HepG2 (cell line): ENCODE measurements around the gene OAS2. TPM values are rescaled to one million over a fixed set of nuclear protein-coding genes. Genes with fewer than 3 reads are reported as not detected.

Source experiments
- ATAC-seq: fragments of 200-7000 bp; cut with Tn5 transposase; 3 replicates; pipeline ENCODE4 v1.9.1; 2020; ENCODE audit warnings: mild to moderate bottlenecking, moderate library complexity
- BruUV-seq: library from RNA; stranded (reverse); fragments of 400-500 nt; replicated peaks from 2 replicates; lab custom pipeline; 2021; lab: Mats Ljungman, UMichigan
- CTCF ChIA-PET: fragments of 300-600 bp; formaldehyde crosslinking; extraction: SDS; loops from one replicate; lab custom pipeline; 2021; ENCODE audit warnings: low total read pairs, inconsistent platforms, low intra/inter-chr PET ratio; lab: Yijun Ruan, JAX
- POLR2A ChIA-PET: fragments of 350-600 bp; sonication (Branson Sonifier 250); formaldehyde crosslinking; loops from one replicate; lab custom pipeline; 2020; ENCODE audit warnings: antibody characterized with exemption, inconsistent platforms; lab: Yijun Ruan, JAX
- DNase-seq: peaks from one replicate; pipeline ENCODE4 v3.0.0-alpha.2; 2015; ENCODE audit warnings: low spot score
- FAIRE-seq: peaks from 3 replicates; lab custom pipeline; 2011; peaks lifted over from hg19 to GRCh38; lab: Jason Lieb, UNC
- H2AFZ ChIP-seq: one replicate; pipeline ENCODE4 v1.6.1; 2011; ENCODE audit warnings: low read length, inconsistent platforms
- H3K27ac ChIP-seq: fragments of 300-600 bp; 3 replicates; pipeline ENCODE4 v1.8.0; 2011; ENCODE audit warnings: mixed run types, mild to moderate bottlenecking, mixed read lengths, low read length, inconsistent platforms; ENCODE audit not compliant: insufficient read depth; ENCODE audit errors: extremely low read length
- H3K27me3 ChIP-seq, 2 experiments: fragments of 200-600 bp in 1 of 2; 2 replicates in 1 of 2; 3 replicates in 1 of 2; pipeline versions ENCODE4 v1.6.0 to v1.8.0; 2011; ENCODE audit warnings: low read length in 2 of 2, mild to moderate bottlenecking in 2 of 2, moderate library complexity in 2 of 2, inconsistent platforms in 1 of 2; ENCODE audit not compliant: insufficient read depth in 2 of 2, control insufficient read depth in 1 of 2
- H3K36me3 ChIP-seq, 2 experiments: fragments of 200-600 bp in 1 of 2; replicated peaks in 1 of 2; 2 replicates in 1 of 2; 3 replicates in 1 of 2; pipeline versions ENCODE4 v1.5.1 to v1.8.0; 2011; ENCODE audit warnings: low read length in 2 of 2, inconsistent platforms in 1 of 2; ENCODE audit not compliant: insufficient read depth in 2 of 2, control insufficient read depth in 1 of 2
- H3K4me1 ChIP-seq: 2 replicates; pipeline ENCODE4 v1.5.1; 2012; ENCODE audit warnings: low read length, inconsistent platforms; ENCODE audit not compliant: insufficient read depth
- H3K4me2 ChIP-seq: 2 replicates; pipeline ENCODE4 v1.6.0; 2011; ENCODE audit warnings: low read depth, low read length, inconsistent platforms
- H3K4me3 ChIP-seq, 3 experiments: fragments of 200-600 bp in 1 of 3; sonication (generic), shearing (Covaris generic) in 1 of 3; replicated peaks in 1 of 3; 2 replicates each; pipeline ENCODE4 v1.5.1; 2011 to 2016; ENCODE audit warnings: low read length in 3 of 3, inconsistent platforms in 2 of 3, low read depth in 2 of 3, mild to moderate bottlenecking in 2 of 3, control low read depth in 1 of 3, mixed read lengths in 1 of 3; ENCODE audit not compliant: insufficient read depth in 1 of 3
- H3K79me2 ChIP-seq: one replicate; pipeline ENCODE4 v1.6.1; 2011; ENCODE audit warnings: low read length, inconsistent platforms; ENCODE audit not compliant: insufficient read depth
- H3K9ac ChIP-seq: 2 replicates; pipeline ENCODE4 v1.6.0; 2011; ENCODE audit warnings: mild to moderate bottlenecking, low read depth, low read length, inconsistent platforms; ENCODE audit not compliant: insufficient read depth
- H3K9me3 ChIP-seq: 2 replicates; pipeline ENCODE4 v1.5.1; 2012; ENCODE audit warnings: mild to moderate bottlenecking, low read length
- H4K20me1 ChIP-seq: 2 replicates; pipeline ENCODE4 v1.6.0; 2011; ENCODE audit warnings: inconsistent platforms, mild to moderate bottlenecking, low read length, moderate library complexity; ENCODE audit not compliant: insufficient read depth
- ATM ChIP-seq: fragments of 450-650 bp; IDR thresholded peaks from 2 replicates; pipeline ENCODE4 v1.7.1; 2017; ENCODE audit warnings: mild to moderate bottlenecking, borderline replicate concordance
- HIVEP1 ChIP-seq: sonication (generic); formaldehyde crosslinking; IDR thresholded peaks from 2 replicates; pipeline ENCODE4 v1.4.0; 2020; ENCODE audit warnings: mild to moderate bottlenecking, missing genetic modification reagents
- KDM4B ChIP-seq: sonication (generic); formaldehyde crosslinking; IDR thresholded peaks from 2 replicates; pipeline ENCODE4 v1.4.0; 2020; ENCODE audit warnings: missing genetic modification reagents
- MED1 ChIP-seq: sonication (generic); formaldehyde crosslinking; IDR thresholded peaks from 2 replicates; pipeline ENCODE4 v1.4.0; 2020; ENCODE audit warnings: missing genetic modification reagents
- SSRP1 ChIP-seq: IDR thresholded peaks from 2 replicates; pipeline ENCODE4 v1.6.1; 2016; ENCODE audit warnings: control low read depth
- ZFP62 ChIP-seq: sonication (generic); formaldehyde crosslinking; IDR thresholded peaks from 2 replicates; pipeline ENCODE4 v1.4.0; 2020; ENCODE audit warnings: missing genetic modification reagents
- ZMYM2 ChIP-seq: sonication (generic); formaldehyde crosslinking; IDR thresholded peaks from 2 replicates; pipeline ENCODE4 v1.8.0; 2022; ENCODE audit warnings: mild to moderate bottlenecking, missing genetic modification reagents
- ZNF143 ChIP-seq: sonication (generic); formaldehyde crosslinking; IDR thresholded peaks from 2 replicates; pipeline ENCODE4 v1.4.0; 2020; ENCODE audit warnings: missing genetic modification reagents
- ZNF337 ChIP-seq: sonication (generic); formaldehyde crosslinking; IDR thresholded peaks from 2 replicates; pipeline ENCODE4 v1.5.1; 2020; ENCODE audit warnings: missing genetic modification reagents, low read depth, mild to moderate bottlenecking, borderline replicate concordance
- ZNF543 ChIP-seq: sonication (generic); formaldehyde crosslinking; IDR thresholded peaks from 2 replicates; pipeline ENCODE4 v1.4.0; 2020; ENCODE audit warnings: mild to moderate bottlenecking, missing genetic modification reagents
- WGBS: methylation state at CpG from one replicate; pipeline ENCODE4 v1.1.6; 2017; ENCODE audit warnings: low lambda C conversion rate; 5-methylcytosine and 5-hydroxymethylcytosine counted together
- in situ Hi-C: cut with HindIII; loops from 2 replicates; pipeline ENCODE4 v1.10.0; 2017; ENCODE audit warnings: low pct_unique_long_range_greater_than_20kb; ENCODE audit not compliant: extremely low pct_ligation_motif_present
- intact Hi-C: fragments of 100-400 bp; cut with micrococcal nuclease; formaldehyde crosslinking; loops from one replicate; pipeline ENCODE4 v1.10.0; 2022; ENCODE audit not compliant: unreplicated experiment
- polyA plus RNA-seq, 8 experiments: library from polyadenylated mRNA; depleted of rRNA in 3 of 8; stranded (reverse) in 7 of 8; unstranded in 1 of 8; fragments of >200 nt; fragmentation: Illumina TruSeq in 4 of 8; extraction: Trizol in 4 of 8; gene quantifications; 2 replicates each; pipeline versions ENCODE4 v1.2.1 to v1.2.3, GENCODE V29; 2011 to 2016; ENCODE audit warnings: low read depth in 4 of 8, missing spikeins in 1 of 8, mixed read lengths in 1 of 8; ENCODE audit not compliant: insufficient read depth in 1 of 8
- total RNA-seq, 5 experiments: library from RNA; depleted of rRNA; stranded (reverse); fragments of >200 nt; fragmentation: Illumina TruSeq; extraction: Trizol; gene quantifications; 2 replicates each; pipeline ENCODE4 v1.2.3, GENCODE V29; 2016; ENCODE audit warnings: low read depth in 1 of 5
- TF ChIP-seq, protein P1 (sequence below): IDR thresholded peaks from 2 replicates; pipeline ENCODE4 v1.4.0; 2020; ENCODE audit warnings: mild to moderate bottlenecking, missing genetic modification reagents
- TF ChIP-seq, protein P2 (sequence below): sonication (generic); formaldehyde crosslinking; IDR thresholded peaks from 2 replicates; pipeline ENCODE4 v1.4.0; 2020; ENCODE audit warnings: missing genetic modification reagents

Gene OAS2
- total and polyA plus RNA-seq, 2 of the 13 experiments (the other 11 are each of a cell fraction or from before 2014, with no cell fraction given): 0.05 to 0.24 TPM

DNA sequence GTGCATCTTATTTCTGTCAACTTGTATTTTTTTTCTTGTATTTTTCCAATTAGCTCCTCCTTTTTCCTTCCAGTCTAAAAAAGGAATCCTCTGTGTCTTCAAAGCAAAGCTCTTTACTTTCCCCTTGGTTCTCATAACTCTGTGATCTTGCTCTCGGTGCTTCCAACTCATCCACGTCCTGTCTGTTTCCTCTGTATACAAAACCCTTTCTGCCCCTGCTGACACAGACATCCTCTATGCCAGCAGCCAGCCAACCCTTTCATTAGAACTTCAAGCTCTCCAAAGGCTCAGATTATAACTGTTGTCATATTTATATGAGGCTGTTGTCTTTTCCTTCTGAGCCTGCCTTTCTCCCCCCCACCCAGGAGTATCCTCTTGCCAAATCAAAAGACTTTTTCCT is 32.4 kb downstream of the OAS2 start (continued):
- TF ChIP-seq, protein P1, sequence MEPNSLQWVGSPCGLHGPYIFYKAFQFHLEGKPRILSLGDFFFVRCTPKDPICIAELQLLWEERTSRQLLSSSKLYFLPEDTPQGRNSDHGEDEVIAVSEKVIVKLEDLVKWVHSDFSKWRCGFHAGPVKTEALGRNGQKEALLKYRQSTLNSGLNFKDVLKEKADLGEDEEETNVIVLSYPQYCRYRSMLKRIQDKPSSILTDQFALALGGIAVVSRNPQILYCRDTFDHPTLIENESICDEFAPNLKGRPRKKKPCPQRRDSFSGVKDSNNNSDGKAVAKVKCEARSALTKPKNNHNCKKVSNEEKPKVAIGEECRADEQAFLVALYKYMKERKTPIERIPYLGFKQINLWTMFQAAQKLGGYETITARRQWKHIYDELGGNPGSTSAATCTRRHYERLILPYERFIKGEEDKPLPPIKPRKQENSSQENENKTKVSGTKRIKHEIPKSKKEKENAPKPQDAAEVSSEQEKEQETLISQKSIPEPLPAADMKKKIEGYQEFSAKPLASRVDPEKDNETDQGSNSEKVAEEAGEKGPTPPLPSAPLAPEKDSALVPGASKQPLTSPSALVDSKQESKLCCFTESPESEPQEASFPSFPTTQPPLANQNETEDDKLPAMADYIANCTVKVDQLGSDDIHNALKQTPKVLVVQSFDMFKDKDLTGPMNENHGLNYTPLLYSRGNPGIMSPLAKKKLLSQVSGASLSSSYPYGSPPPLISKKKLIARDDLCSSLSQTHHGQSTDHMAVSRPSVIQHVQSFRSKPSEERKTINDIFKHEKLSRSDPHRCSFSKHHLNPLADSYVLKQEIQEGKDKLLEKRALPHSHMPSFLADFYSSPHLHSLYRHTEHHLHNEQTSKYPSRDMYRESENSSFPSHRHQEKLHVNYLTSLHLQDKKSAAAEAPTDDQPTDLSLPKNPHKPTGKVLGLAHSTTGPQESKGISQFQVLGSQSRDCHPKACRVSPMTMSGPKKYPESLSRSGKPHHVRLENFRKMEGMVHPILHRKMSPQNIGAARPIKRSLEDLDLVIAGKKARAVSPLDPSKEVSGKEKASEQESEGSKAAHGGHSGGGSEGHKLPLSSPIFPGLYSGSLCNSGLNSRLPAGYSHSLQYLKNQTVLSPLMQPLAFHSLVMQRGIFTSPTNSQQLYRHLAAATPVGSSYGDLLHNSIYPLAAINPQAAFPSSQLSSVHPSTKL (CRISPR knock-in tag): no peak
- no peak for TF ChIP-seq ZNF543
- no peak for TF ChIP-seq SSRP1
- TF ChIP-seq KDM4B: no peak
- no peak for TF ChIP-seq HIVEP1
- TF ChIP-seq ZNF143 (CRISPR knock-in tag): no peak

DNA sequence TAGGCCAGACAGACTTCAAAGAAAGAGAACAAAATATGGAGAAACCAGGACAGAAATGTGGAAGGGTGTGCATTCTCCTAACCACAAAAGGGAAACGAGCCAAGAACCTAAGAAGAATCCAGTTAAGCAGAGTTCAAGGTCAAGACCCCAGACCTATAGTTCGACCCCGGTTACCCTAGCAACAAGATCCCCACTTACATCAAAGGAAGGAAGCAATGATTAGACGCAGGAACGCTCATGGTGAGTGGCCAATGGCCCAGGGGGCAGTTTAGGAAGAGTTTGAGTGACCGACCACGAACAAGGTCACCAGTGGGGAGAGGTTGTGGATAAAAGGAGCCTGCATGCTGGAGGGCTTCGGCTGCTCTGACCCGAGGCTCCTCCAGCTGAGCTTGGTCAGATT is 36.2 kb downstream of the OAS2 start:
- H3K4me1 ChIP-seq: no peaks in the 10 kb centered on the region
- POLR2A ChIA-PET: no interaction called here

More for the DNA sequence above, 36.2 kb downstream of the OAS2 start:
- CTCF ChIA-PET: no interaction called here
- TF ChIP-seq ZNF337 (no peak), MED1 (CRISPR knock-in tag) (no peak), ZMYM2 (CRISPR knock-in tag) (no peak), ZFP62 (no peak), ATM (no peak)
- TF ChIP-seq, protein P2, sequence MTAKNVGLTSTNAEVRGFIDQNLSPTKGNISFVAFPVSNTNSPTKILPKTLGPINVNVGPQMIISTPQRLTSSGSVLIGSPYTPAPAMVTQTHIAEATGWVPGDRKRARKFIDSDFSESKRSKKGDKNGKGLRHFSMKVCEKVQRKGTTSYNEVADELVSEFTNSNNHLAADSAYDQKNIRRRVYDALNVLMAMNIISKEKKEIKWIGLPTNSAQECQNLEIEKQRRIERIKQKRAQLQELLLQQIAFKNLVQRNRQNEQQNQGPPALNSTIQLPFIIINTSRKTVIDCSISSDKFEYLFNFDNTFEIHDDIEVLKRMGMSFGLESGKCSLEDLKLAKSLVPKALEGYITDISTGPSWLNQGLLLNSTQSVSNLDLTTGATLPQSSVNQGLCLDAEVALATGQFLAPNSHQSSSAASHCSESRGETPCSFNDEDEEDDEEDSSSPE (CRISPR knock-in tag): no peak
- Histone ChIP-seq H3K4me2 (no peak overlapping the region), H3K4me3 (no peak overlapping the region), H3K9me3 (no peaks in the 10 kb centered on the region), H3K27me3 (peaks cover 0 to 15% of the 10 kb centered on the region in 2 experiments; a peak in 1 of 5 replicates), H2AFZ (no peak overlapping the region), H3K9ac (no peak overlapping the region), H3K27ac (no peak overlapping the region), H3K36me3 (no peaks in the 10 kb centered on the region), H3K79me2 (no peaks in the 10 kb centered on the region), H4K20me1 (no peaks in the 10 kb centered on the region)
- intact Hi-C loops: no loop called here
- WGBS: 2% methylated on average over 9 of the region's 9 CpGs
- in situ Hi-C loops: no loop called here
- BruUV-seq: no TSS peak
- no peak for DNase-seq
- no peak for ATAC-seq
- FAIRE-seq: no peak
